ENCODE results near the gene SNED1.

- TF ChIP-seq POLR2AphosphoS5 (IDR thresholded peaks at IDR 0.05; ENCODE audit: low read depth), result no peak
- no peak for TF ChIP-seq CREB1 (CRISPR knock-in tag; IDR thresholded peaks at IDR 0.05; ENCODE audit: low read depth)
- TF ChIP-seq, protein P1, sequence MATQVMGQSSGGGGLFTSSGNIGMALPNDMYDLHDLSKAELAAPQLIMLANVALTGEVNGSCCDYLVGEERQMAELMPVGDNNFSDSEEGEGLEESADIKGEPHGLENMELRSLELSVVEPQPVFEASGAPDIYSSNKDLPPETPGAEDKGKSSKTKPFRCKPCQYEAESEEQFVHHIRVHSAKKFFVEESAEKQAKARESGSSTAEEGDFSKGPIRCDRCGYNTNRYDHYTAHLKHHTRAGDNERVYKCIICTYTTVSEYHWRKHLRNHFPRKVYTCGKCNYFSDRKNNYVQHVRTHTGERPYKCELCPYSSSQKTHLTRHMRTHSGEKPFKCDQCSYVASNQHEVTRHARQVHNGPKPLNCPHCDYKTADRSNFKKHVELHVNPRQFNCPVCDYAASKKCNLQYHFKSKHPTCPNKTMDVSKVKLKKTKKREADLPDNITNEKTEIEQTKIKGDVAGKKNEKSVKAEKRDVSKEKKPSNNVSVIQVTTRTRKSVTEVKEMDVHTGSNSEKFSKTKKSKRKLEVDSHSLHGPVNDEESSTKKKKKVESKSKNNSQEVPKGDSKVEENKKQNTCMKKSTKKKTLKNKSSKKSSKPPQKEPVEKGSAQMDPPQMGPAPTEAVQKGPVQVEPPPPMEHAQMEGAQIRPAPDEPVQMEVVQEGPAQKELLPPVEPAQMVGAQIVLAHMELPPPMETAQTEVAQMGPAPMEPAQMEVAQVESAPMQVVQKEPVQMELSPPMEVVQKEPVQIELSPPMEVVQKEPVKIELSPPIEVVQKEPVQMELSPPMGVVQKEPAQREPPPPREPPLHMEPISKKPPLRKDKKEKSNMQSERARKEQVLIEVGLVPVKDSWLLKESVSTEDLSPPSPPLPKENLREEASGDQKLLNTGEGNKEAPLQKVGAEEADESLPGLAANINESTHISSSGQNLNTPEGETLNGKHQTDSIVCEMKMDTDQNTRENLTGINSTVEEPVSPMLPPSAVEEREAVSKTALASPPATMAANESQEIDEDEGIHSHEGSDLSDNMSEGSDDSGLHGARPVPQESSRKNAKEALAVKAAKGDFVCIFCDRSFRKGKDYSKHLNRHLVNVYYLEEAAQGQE (IDR thresholded peaks at IDR 0.05; ENCODE audit: unreplicated experiment), result no peak
- TF ChIP-seq CTCF (conservative IDR thresholded peaks at IDR 0.05; ENCODE audit: low read depth in 2 of 2), result no peak
- TF ChIP-seq EZH2 (IDR thresholded peaks at IDR 0.05; ENCODE audit: low read depth, unreplicated experiment), result no peak
- no peak for TF ChIP-seq EZH2phosphoT487 (IDR thresholded peaks at IDR 0.05; ENCODE audit: unreplicated experiment)
These were observed 90.0 kb downstream of the SNED1 start for GRCh38 chr2:241088376-241088775.

Data from GM23338 (cell line).